ENCODE data around the gene MYO1E.

The MYO1E gene

GRCh38 chr15:59372352-59373211, at the start of gene MYO1E:
Gene MYO1E (minus strand): TSS chr15:59372871. CDS start chr15:59372500, 371 bp downstream.
- H3K4me3 ChIP-seq (ENCODE audit: low read depth, low read length), result peak within 1 kb of the TSS; percentile 99

GRCh38 chr15:59420986-59421618, 48.4 kb upstream of the MYO1E start:
- Histone ChIP-seq H3K27ac (ENCODE audit: low read depth, low read length) (no peak overlapping the region), H3K27me3 (ENCODE audit: insufficient read depth, low read length) (peaks cover 76% of the 10 kb centered on the region), H3K4me1 (ENCODE audit: control insufficient read depth, insufficient read depth, low read length, unreplicated experiment) (no peaks in the 10 kb centered on the region), H3K36me3 (ENCODE audit: insufficient read depth, low read length) (no peaks in the 10 kb centered on the region), H2AFZ (ENCODE audit: low read length, unreplicated experiment) (no peak overlapping the region), H3K79me2 (ENCODE audit: control insufficient read depth, insufficient read depth, low read length, unreplicated experiment) (no peaks in the 10 kb centered on the region), H3K4me3 (ENCODE audit: low read depth, low read length) (no peak overlapping the region)

More at GRCh38 chr15:59372352-59373211, at the start of gene MYO1E:
- Histone ChIP-seq H3K36me3 (ENCODE audit: insufficient read depth, low read length) (no peaks in the 10 kb centered on the region), H2AFZ (ENCODE audit: low read length, unreplicated experiment) (peak within 1 kb of the TSS; percentile 76), H3K27me3 (ENCODE audit: insufficient read depth, low read length) (no peaks in the 10 kb centered on the region), H3K79me2 (ENCODE audit: control insufficient read depth, insufficient read depth, low read length, unreplicated experiment) (peaks cover 48% of the 10 kb centered on the region), H3K4me1 (ENCODE audit: control insufficient read depth, insufficient read depth, low read length, unreplicated experiment) (peaks cover 30% of the 10 kb centered on the region), H3K27ac (ENCODE audit: low read depth, low read length) (peak within 1 kb of the TSS; percentile 91)

- Histone ChIP-seq H2AFZ (ENCODE audit: low read length, unreplicated experiment) (no peak overlapping the region), H3K4me3 (ENCODE audit: low read depth, low read length) (no peak overlapping the region), H3K36me3 (ENCODE audit: insufficient read depth, low read length) (no peaks in the 10 kb centered on the region), H3K27ac (ENCODE audit: low read depth, low read length) (no peak overlapping the region), H3K27me3 (ENCODE audit: insufficient read depth, low read length) (peaks cover 74% of the 10 kb centered on the region), H3K4me1 (ENCODE audit: control insufficient read depth, insufficient read depth, low read length, unreplicated experiment) (no peaks in the 10 kb centered on the region), H3K79me2 (ENCODE audit: control insufficient read depth, insufficient read depth, low read length, unreplicated experiment) (no peaks in the 10 kb centered on the region)
Measured at GRCh38 chr15:59420108-59420507, 47.4 kb upstream of the MYO1E start.

- Histone ChIP-seq H3K79me2 (ENCODE audit: control insufficient read depth, insufficient read depth, low read length, unreplicated experiment) (no peaks in the 10 kb centered on the region), H3K27ac (ENCODE audit: low read depth, low read length) (no peak overlapping the region), H3K36me3 (ENCODE audit: insufficient read depth, low read length) (no peaks in the 10 kb centered on the region), H2AFZ (ENCODE audit: low read length, unreplicated experiment) (no peak overlapping the region), H3K27me3 (ENCODE audit: insufficient read depth, low read length) (peaks cover 70% of the 10 kb centered on the region), H3K4me1 (ENCODE audit: control insufficient read depth, insufficient read depth, low read length, unreplicated experiment) (no peaks in the 10 kb centered on the region), H3K4me3 (ENCODE audit: low read depth, low read length) (no peak overlapping the region)
Measured at GRCh38 chr15:59419170-59419569, 46.5 kb upstream of the MYO1E start.

GRCh38 chr15:59416816-59417215, 44.1 kb upstream of the MYO1E start:
- Histone ChIP-seq H3K79me2 (ENCODE audit: control insufficient read depth, insufficient read depth, low read length, unreplicated experiment) (no peaks in the 10 kb centered on the region), H3K4me1 (ENCODE audit: control insufficient read depth, insufficient read depth, low read length, unreplicated experiment) (no peaks in the 10 kb centered on the region), H3K4me3 (ENCODE audit: low read depth, low read length) (no peak overlapping the region), H3K27ac (ENCODE audit: low read depth, low read length) (no peak overlapping the region), H2AFZ (ENCODE audit: low read length, unreplicated experiment) (no peak overlapping the region), H3K36me3 (ENCODE audit: insufficient read depth, low read length) (no peaks in the 10 kb centered on the region), H3K27me3 (ENCODE audit: insufficient read depth, low read length) (peaks cover 54% of the 10 kb centered on the region)

- Histone ChIP-seq H3K4me1 (ENCODE audit: control insufficient read depth, insufficient read depth, low read length, unreplicated experiment) (no peaks in the 10 kb centered on the region), H3K79me2 (ENCODE audit: control insufficient read depth, insufficient read depth, low read length, unreplicated experiment) (no peaks in the 10 kb centered on the region), H3K36me3 (ENCODE audit: insufficient read depth, low read length) (no peaks in the 10 kb centered on the region), H3K27me3 (ENCODE audit: insufficient read depth, low read length) (peaks cover 25% of the 10 kb centered on the region), H3K27ac (ENCODE audit: low read depth, low read length) (no peak overlapping the region), H3K4me3 (ENCODE audit: low read depth, low read length) (no peak overlapping the region), H2AFZ (ENCODE audit: low read length, unreplicated experiment) (no peak overlapping the region)
Measured at GRCh38 chr15:59413577-59413976, 40.9 kb upstream of the MYO1E start.

- 0 out of 2 replicates have a peak, but pooled peaks cover under 1% of the 10 kb centered on the region for H3K27me3 ChIP-seq (ENCODE audit: insufficient read depth, low read length)
- H2AFZ ChIP-seq (ENCODE audit: low read length, unreplicated experiment), result no peak overlapping the region
- H3K4me1 ChIP-seq (ENCODE audit: control insufficient read depth, insufficient read depth, low read length, unreplicated experiment), result no peaks in the 10 kb centered on the region
- H3K4me3 ChIP-seq (ENCODE audit: low read depth, low read length), result no peak overlapping the region
- H3K79me2 ChIP-seq (ENCODE audit: control insufficient read depth, insufficient read depth, low read length, unreplicated experiment), result no peaks in the 10 kb centered on the region
- no peak overlapping the region for H3K27ac ChIP-seq (ENCODE audit: low read depth, low read length)
- H3K36me3 ChIP-seq (ENCODE audit: insufficient read depth, low read length), result no peaks in the 10 kb centered on the region
Measured at GRCh38 chr15:59410391-59410896, 37.8 kb upstream of the MYO1E start.

- H3K4me3 ChIP-seq (ENCODE audit: low read depth, low read length), result no peak overlapping the region
- no peak overlapping the region for H2AFZ ChIP-seq (ENCODE audit: low read length, unreplicated experiment)
- no peak overlapping the region for H3K27ac ChIP-seq (ENCODE audit: low read depth, low read length)
- H3K4me1 ChIP-seq (ENCODE audit: control insufficient read depth, insufficient read depth, low read length, unreplicated experiment), result no peaks in the 10 kb centered on the region
- H3K27me3 ChIP-seq (ENCODE audit: insufficient read depth, low read length), result no peaks in the 10 kb centered on the region
- no peaks in the 10 kb centered on the region for H3K36me3 ChIP-seq (ENCODE audit: insufficient read depth, low read length)
- no peaks in the 10 kb centered on the region for H3K79me2 ChIP-seq (ENCODE audit: control insufficient read depth, insufficient read depth, low read length, unreplicated experiment)
Measured at GRCh38 chr15:59407946-59408345, 35.3 kb upstream of the MYO1E start.

GRCh38 chr15:59406446-59406845, 33.8 kb upstream of the MYO1E start:
- Histone ChIP-seq H3K4me1 (ENCODE audit: control insufficient read depth, insufficient read depth, low read length, unreplicated experiment) (no peaks in the 10 kb centered on the region), H3K36me3 (ENCODE audit: insufficient read depth, low read length) (no peaks in the 10 kb centered on the region), H3K4me3 (ENCODE audit: low read depth, low read length) (no peak overlapping the region)

GRCh38 chr15:59405079-59405478, 32.4 kb upstream of the MYO1E start:
- H3K4me1 ChIP-seq (ENCODE audit: control insufficient read depth, insufficient read depth, low read length, unreplicated experiment), result no peaks in the 10 kb centered on the region
- H3K27ac ChIP-seq (ENCODE audit: low read depth, low read length), result no peak overlapping the region
- H3K79me2 ChIP-seq (ENCODE audit: control insufficient read depth, insufficient read depth, low read length, unreplicated experiment), result no peaks in the 10 kb centered on the region
- H3K36me3 ChIP-seq (ENCODE audit: insufficient read depth, low read length), result no peaks in the 10 kb centered on the region
- no peak overlapping the region for H3K4me3 ChIP-seq (ENCODE audit: low read depth, low read length)
- H3K27me3 ChIP-seq (ENCODE audit: insufficient read depth, low read length), result 0 out of 2 replicates have a peak, but pooled peaks cover 3% of the 10 kb centered on the region
- H2AFZ ChIP-seq (ENCODE audit: low read length, unreplicated experiment), result no peak overlapping the region

More at GRCh38 chr15:59406446-59406845, 33.8 kb upstream of the MYO1E start:
- Histone ChIP-seq H3K27ac (ENCODE audit: low read depth, low read length) (no peak overlapping the region), H3K79me2 (ENCODE audit: control insufficient read depth, insufficient read depth, low read length, unreplicated experiment) (no peaks in the 10 kb centered on the region), H2AFZ (ENCODE audit: low read length, unreplicated experiment) (no peak overlapping the region), H3K27me3 (ENCODE audit: insufficient read depth, low read length) (no peaks in the 10 kb centered on the region)
